Measurements from ENCODE around the gene ZNF827.

Gene ZNF827

GRCh38 chr4:145887241-145887991 lies 51.2 kb downstream of the ZNF827 start:
- no peak for DNase-seq (ENCODE audit: low spot score)

GRCh38 chr4:145886871-145887240 lies 51.8 kb downstream of the ZNF827 start:
- peak; percentile 38 for DNase-seq (ENCODE audit: low spot score)

GRCh38 chr4:145885666-145886065 lies 53.0 kb downstream of the ZNF827 start:
- no peak for DNase-seq (ENCODE audit: low spot score)

GRCh38 chr4:145884775-145885174 lies 53.8 kb downstream of the ZNF827 start:
- DNase-seq (ENCODE audit: low spot score), result no peak

GRCh38 chr4:145883101-145883694 lies 55.4 kb downstream of the ZNF827 start:
- no peak for DNase-seq (ENCODE audit: low spot score)

- no peak for DNase-seq (ENCODE audit: low spot score)
These were observed 56.0 kb downstream of the ZNF827 start for GRCh38 chr4:145882604-145883003.

- DNase-seq (ENCODE audit: low spot score), result no peak
These were observed 56.6 kb downstream of the ZNF827 start for GRCh38 chr4:145881989-145882388.

GRCh38 chr4:145881576-145881975 lies 57.0 kb downstream of the ZNF827 start:
- DNase-seq (ENCODE audit: low spot score), result no peak

- no peak for DNase-seq (ENCODE audit: low spot score)
These were observed 58.2 kb downstream of the ZNF827 start for GRCh38 chr4:145880355-145880960.

- DNase-seq (ENCODE audit: low spot score), result no peak
These were observed 59.0 kb downstream of the ZNF827 start for GRCh38 chr4:145879598-145879997.

GRCh38 chr4:145878501-145879435 lies 59.9 kb downstream of the ZNF827 start:
- no peak for DNase-seq (ENCODE audit: low spot score)

GRCh38 chr4:145876531-145877180 lies 62.0 kb downstream of the ZNF827 start:
- DNase-seq (ENCODE audit: low spot score), result no peak

GRCh38 chr4:145873901-145874300 lies 64.7 kb downstream of the ZNF827 start:
- DNase-seq (ENCODE audit: low spot score), result no peak

GRCh38 chr4:145871209-145871608 lies 67.4 kb downstream of the ZNF827 start:
- DNase-seq (ENCODE audit: low spot score), result no peak

- DNase-seq (ENCODE audit: low spot score), result no peak
These were observed 68.2 kb downstream of the ZNF827 start for GRCh38 chr4:145870155-145871020.

GRCh38 chr4:145868637-145869409 lies 69.8 kb downstream of the ZNF827 start:
- peak; percentile 28 for DNase-seq (ENCODE audit: low spot score)

GRCh38 chr4:145867406-145867805 lies 71.2 kb downstream of the ZNF827 start:
- DNase-seq (ENCODE audit: low spot score), result no peak

- DNase-seq (ENCODE audit: low spot score), result no peak
These were observed 71.6 kb downstream of the ZNF827 start for GRCh38 chr4:145866991-145867390.

- no peak for DNase-seq (ENCODE audit: low spot score)
These were observed 73.2 kb downstream of the ZNF827 start for GRCh38 chr4:145865274-145865941.
